MM.1S (cell line): Measurements from ENCODE around the gene CCBE1.

Experiments
- DNase-seq: peaks from one replicate; pipeline ENCODE4 v3.0.0-alpha.2; 2015
- H2AFZ ChIP-seq: fragments of 300-600 bp; sonication (generic); 2 replicates; pipeline ENCODE4 v1.6.0; 2016; ENCODE audit warnings: antibody characterized with exemption, low read length
- H3F3A ChIP-seq: fragments of 300-600 bp; sonication (generic); 2 replicates; pipeline ENCODE4 v1.6.1; 2016; ENCODE audit warnings: mild to moderate bottlenecking, antibody characterized with exemption, low read length, moderate library complexity, mixed read lengths; ENCODE audit not compliant: insufficient read depth
- H3K27ac ChIP-seq: fragments of 300-600 bp; sonication (generic); 2 replicates; pipeline ENCODE4 v1.5.1; 2016; ENCODE audit warnings: mild to moderate bottlenecking, low read length
- H3K27me3 ChIP-seq: fragments of 300-600 bp; sonication (generic); replicated peaks from 2 replicates; pipeline ENCODE4 v1.6.0; 2016; ENCODE audit warnings: low read length; ENCODE audit not compliant: insufficient read depth
- H3K36me3 ChIP-seq: fragments of 300-600 bp; sonication (generic); replicated peaks from 2 replicates; pipeline ENCODE4 v1.6.1; 2016; ENCODE audit warnings: mild to moderate bottlenecking, low read length, mixed read lengths; ENCODE audit not compliant: insufficient read depth
- H3K4me1 ChIP-seq: fragments of 300-600 bp; sonication (generic); 2 replicates; pipeline ENCODE4 v1.6.1; 2016; ENCODE audit warnings: low read length, mixed read lengths
- H3K4me2 ChIP-seq: fragments of 300-600 bp; sonication (generic); 2 replicates; pipeline ENCODE4 v1.6.0; 2016; ENCODE audit warnings: low read depth, low read length
- H3K4me3 ChIP-seq: fragments of 300-600 bp; sonication (generic); 2 replicates; pipeline ENCODE4 v1.5.1; 2016; ENCODE audit warnings: low read length, mixed read lengths
- H3K79me2 ChIP-seq: fragments of 300-600 bp; sonication (generic); 2 replicates; pipeline ENCODE4 v1.6.1; 2016; ENCODE audit warnings: mixed run types, low read length, mixed read lengths
- H3K9ac ChIP-seq: fragments of 300-600 bp; sonication (generic); 2 replicates; pipeline ENCODE4 v1.6.1; 2016; ENCODE audit warnings: low read length, mixed read lengths
- H3K9me2 ChIP-seq: fragments of 300-600 bp; sonication (generic); replicated peaks from 2 replicates; pipeline ENCODE4 v1.6.1; 2016; ENCODE audit warnings: mild to moderate bottlenecking, low read length, mixed read lengths; ENCODE audit not compliant: insufficient read depth
- H3K9me3 ChIP-seq: fragments of 300-600 bp; sonication (generic); replicated peaks from 2 replicates; pipeline ENCODE4 v1.6.1; 2016; ENCODE audit warnings: mild to moderate bottlenecking, low read length, mixed read lengths; ENCODE audit not compliant: insufficient read depth
- H4K20me1 ChIP-seq: fragments of 300-600 bp; sonication (generic); 2 replicates; pipeline ENCODE4 v1.6.1; 2016; ENCODE audit warnings: mild to moderate bottlenecking, low read length, moderate library complexity, mixed read lengths; ENCODE audit not compliant: insufficient read depth
- EZH2 ChIP-seq: fragments of 300-600 bp; sonication (generic); optimal IDR thresholded peaks from 2 replicates; pipeline ENCODE3; 2017; ENCODE audit warnings: low read depth, mild to moderate bottlenecking, antibody characterized with exemption, low read length, mixed read lengths
- EZH2phosphoT487 ChIP-seq: fragments of 300-600 bp; sonication (generic); IDR thresholded peaks from 2 replicates; pipeline ENCODE4 v1.6.1; 2018; ENCODE audit warnings: antibody characterized with exemption, low read length
- TF ChIP-seq, protein P1 (sequence below): fragments of 300-600 bp; sonication (generic); IDR thresholded peaks from 2 replicates; pipeline ENCODE4 v1.5.1; 2016; ENCODE audit warnings: antibody characterized with exemption, low read length, mixed read lengths

CCBE1 gene

DNA sequence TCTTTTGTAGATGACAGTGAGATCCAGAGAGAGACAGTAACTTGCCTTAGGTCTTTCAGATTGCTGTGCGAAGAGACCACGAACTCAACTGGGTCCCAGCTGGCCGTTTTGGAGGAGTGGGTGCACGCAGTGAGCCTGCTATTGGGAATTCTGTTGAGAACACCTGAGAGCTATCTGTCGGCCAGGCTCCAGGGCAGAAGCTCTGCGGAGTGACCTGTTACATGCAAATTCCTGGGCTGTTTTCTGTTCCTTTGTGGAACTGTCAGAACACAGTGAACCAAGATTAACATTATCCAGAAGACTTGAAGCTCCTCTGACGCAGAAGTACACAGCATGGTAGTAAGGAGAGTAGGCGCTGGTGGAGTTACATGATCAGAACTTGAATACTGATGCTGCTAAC is 238.6 kb downstream of the CCBE1 start:
- H3K27ac ChIP-seq, result no peak overlapping the region
- TF ChIP-seq EZH2phosphoT487 (no peak), EZH2 (no peak)
- TF ChIP-seq, protein P1, sequence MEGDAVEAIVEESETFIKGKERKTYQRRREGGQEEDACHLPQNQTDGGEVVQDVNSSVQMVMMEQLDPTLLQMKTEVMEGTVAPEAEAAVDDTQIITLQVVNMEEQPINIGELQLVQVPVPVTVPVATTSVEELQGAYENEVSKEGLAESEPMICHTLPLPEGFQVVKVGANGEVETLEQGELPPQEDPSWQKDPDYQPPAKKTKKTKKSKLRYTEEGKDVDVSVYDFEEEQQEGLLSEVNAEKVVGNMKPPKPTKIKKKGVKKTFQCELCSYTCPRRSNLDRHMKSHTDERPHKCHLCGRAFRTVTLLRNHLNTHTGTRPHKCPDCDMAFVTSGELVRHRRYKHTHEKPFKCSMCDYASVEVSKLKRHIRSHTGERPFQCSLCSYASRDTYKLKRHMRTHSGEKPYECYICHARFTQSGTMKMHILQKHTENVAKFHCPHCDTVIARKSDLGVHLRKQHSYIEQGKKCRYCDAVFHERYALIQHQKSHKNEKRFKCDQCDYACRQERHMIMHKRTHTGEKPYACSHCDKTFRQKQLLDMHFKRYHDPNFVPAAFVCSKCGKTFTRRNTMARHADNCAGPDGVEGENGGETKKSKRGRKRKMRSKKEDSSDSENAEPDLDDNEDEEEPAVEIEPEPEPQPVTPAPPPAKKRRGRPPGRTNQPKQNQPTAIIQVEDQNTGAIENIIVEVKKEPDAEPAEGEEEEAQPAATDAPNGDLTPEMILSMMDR, result no peak
- H3K4me2 ChIP-seq, result no peak overlapping the region
- H3K4me1 ChIP-seq, result no peaks in the 10 kb centered on the region
- no peak overlapping the region for H3K9ac ChIP-seq
- no peaks in the 10 kb centered on the region for H3K9me2 ChIP-seq
- H3K9me3 ChIP-seq, result no peaks in the 10 kb centered on the region
- H3K36me3 ChIP-seq, result no peaks in the 10 kb centered on the region
- H3K79me2 ChIP-seq, result no peaks in the 10 kb centered on the region
- no peaks in the 10 kb centered on the region for H3K27me3 ChIP-seq
- no peak overlapping the region for H2AFZ ChIP-seq
- H3K4me3 ChIP-seq, result no peak overlapping the region
- no peak for DNase-seq
- H4K20me1 ChIP-seq, result no peaks in the 10 kb centered on the region
- H3F3A ChIP-seq, result no peaks in the 10 kb centered on the region

DNA sequence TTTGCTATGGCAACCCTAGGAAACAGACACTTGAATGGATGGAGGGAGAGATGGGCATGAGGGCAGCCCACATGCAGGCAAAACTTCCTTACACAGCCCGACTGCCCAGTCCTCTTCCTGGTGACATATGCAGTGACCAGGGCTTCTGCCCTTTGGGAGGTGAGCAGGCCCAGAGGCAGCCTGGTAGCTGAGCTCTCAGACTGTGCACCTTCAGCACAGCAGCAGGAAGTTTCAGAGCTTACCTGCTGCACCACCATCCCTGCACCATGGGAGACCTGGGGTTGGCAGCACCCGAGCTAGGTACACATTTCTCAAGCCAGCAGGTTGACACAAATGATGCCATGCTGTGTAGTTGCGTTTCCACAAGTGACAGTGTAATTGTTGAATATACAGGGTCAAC is 240.6 kb downstream of the CCBE1 start:
- Histone ChIP-seq H3K36me3 (no peaks in the 10 kb centered on the region), H3F3A (no peaks in the 10 kb centered on the region), H3K9me2 (no peaks in the 10 kb centered on the region), H3K79me2 (no peaks in the 10 kb centered on the region), H3K9me3 (no peaks in the 10 kb centered on the region), H3K4me3 (no peak overlapping the region), H3K9ac (no peak overlapping the region), H4K20me1 (no peaks in the 10 kb centered on the region), H3K4me2 (no peak overlapping the region), H3K4me1 (no peaks in the 10 kb centered on the region), H3K27ac (no peak overlapping the region), H3K27me3 (no peaks in the 10 kb centered on the region), H2AFZ (no peak overlapping the region)
- DNase-seq, result no peak
- no peak for TF ChIP-seq EZH2
- no peak for TF ChIP-seq EZH2phosphoT487
- TF ChIP-seq, protein P1, result no peak

DNA sequence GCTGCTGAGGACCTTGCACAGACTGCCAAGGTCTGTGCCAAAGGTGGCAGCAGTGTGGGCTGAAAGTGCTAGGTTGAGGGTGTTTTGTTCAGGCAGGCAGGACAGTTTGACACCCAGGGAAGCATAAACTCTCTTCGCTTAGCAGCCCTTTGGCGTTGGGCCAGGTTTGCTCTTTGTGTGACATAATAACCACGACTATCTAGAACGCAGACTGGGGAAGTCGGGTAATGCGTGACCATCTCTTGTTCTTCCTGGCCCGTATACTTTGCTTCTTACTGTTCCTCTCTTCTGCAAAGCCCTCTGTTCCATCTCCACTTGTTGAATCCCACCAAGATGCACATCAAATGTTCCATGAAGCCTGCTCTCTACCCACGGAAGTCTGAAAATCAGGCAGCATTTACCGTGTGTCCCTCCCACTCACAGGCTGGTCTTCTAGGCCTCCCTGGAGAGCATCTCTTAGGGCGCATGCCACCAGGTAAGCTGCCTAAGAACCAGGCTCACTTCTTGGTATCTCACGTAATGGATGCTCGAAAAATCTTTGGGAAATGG is 241.4 kb downstream of the CCBE1 start:
- Histone ChIP-seq H3K36me3 (no peaks in the 10 kb centered on the region), H3K4me3 (no peak overlapping the region), H3K4me1 (no peaks in the 10 kb centered on the region), H3K4me2 (no peak overlapping the region), H3K27ac (no peak overlapping the region), H4K20me1 (no peaks in the 10 kb centered on the region), H3K9me2 (no peaks in the 10 kb centered on the region), H3F3A (no peaks in the 10 kb centered on the region), H3K79me2 (no peaks in the 10 kb centered on the region), H3K9ac (no peak overlapping the region), H3K27me3 (no peaks in the 10 kb centered on the region), H2AFZ (no peak overlapping the region), H3K9me3 (no peaks in the 10 kb centered on the region)
- TF ChIP-seq, protein P1, result no peak
- TF ChIP-seq EZH2, result no peak
- no peak for TF ChIP-seq EZH2phosphoT487
- DNase-seq, result no peak
